Natural killer cell treated with Interleukin-12 subunit alpha and Interleukin-12 subunit beta and Interleukin-15 and Interleukin-18, amount 100 ng/mL, for 72 hours (primary cell): ENCODE measurements around the gene TDRD1. TPM values are rescaled to one million over a fixed set of nuclear protein-coding genes. Genes with fewer than 3 reads are reported as not detected.
"Not testable (repeated sequence)": the region's sequence is repeated elsewhere in the genome, so short reads cannot be mapped to it uniquely, and the experiment has no call there.

ENCODE experiments used
- ATAC-seq, 2 donors: fragments of 150-1000 bp; cut with Tn5 transposase in 1 of 2; sonication (Bioruptor Pico), chemical (Tn5 transposase) in 1 of 2; 2 replicates each; pipeline ENCODE4 v1.10.0; 2021
- DNase-seq: peaks from one replicate; pipeline ENCODE4 v3.0.0; 2022; ENCODE audit warnings: low spot score
- H3K27ac Mint-ChIP-seq, 2 donors: 1 replicate in 1 of 2; 2 replicates in 1 of 2; pipeline ENCODE4 v1.8.0; 2022; ENCODE audit warnings: mixed read lengths in 2 of 2, mild to moderate bottlenecking in 1 of 2, moderate library complexity in 1 of 2
- H3K27me3 Mint-ChIP-seq, 2 donors: 1 replicate in 1 of 2; 2 replicates in 1 of 2; pipeline ENCODE4 v1.8.0; 2022; ENCODE audit warnings: mixed read lengths in 2 of 2
- H3K36me3 Mint-ChIP-seq: one replicate; pipeline ENCODE4 v1.8.0; 2022; ENCODE audit warnings: mixed read lengths
- H3K4me1 Mint-ChIP-seq, 2 donors: 1 replicate in 1 of 2; 2 replicates in 1 of 2; pipeline ENCODE4 v1.8.0; 2022; ENCODE audit warnings: low read depth in 2 of 2, mixed read lengths in 2 of 2, mild to moderate bottlenecking in 1 of 2
- H3K4me3 Mint-ChIP-seq: one replicate; pipeline ENCODE4 v1.8.0; 2022; ENCODE audit warnings: mixed read lengths
- H3K9me3 Mint-ChIP-seq: 2 replicates; pipeline ENCODE4 v1.8.0; 2022; ENCODE audit warnings: mixed read lengths
- total RNA-seq, 2 donors: library from RNA; stranded (reverse); gene quantifications; one replicate each; pipeline ENCODE4 v1.2.3, GENCODE V29; 2022

Gene TDRD1
- under 1 TPM in 1 of 2 donors, not detected in 1; 0.24 TPM for total RNA-seq

GRCh38 chr10:114179148-114179547 is at the start of gene TDRD1:
TSS of gene TDRD1 (plus strand) at chr10:114179353. CDS start at chr10:114187832, 8,479 bp downstream.
- Mint-ChIP-seq H3K27ac (no peak within 1 kb of the TSS), H3K27me3 (peaks cover 0 to 12% of the 10 kb centered on the region in 2 donors), H3K36me3 (no peaks in the 10 kb centered on the region), H3K9me3 (no peaks in the 10 kb centered on the region), H3K4me3 (no peak within 1 kb of the TSS), H3K4me1 (peaks cover 8% of the 10 kb centered on the region in 2 donors)
- DNase-seq (peak; percentile 60), ATAC-seq (no peak)

GRCh38 chr10:114131094-114131493 is 48.1 kb upstream of the TDRD1 start:
- Mint-ChIP-seq H3K27ac (no peak overlapping the region), H3K4me1 (no peaks in the 10 kb centered on the region), H3K36me3 (peaks cover 36% of the 10 kb centered on the region), H3K27me3 (no peaks in the 10 kb centered on the region), H3K9me3 (no peaks in the 10 kb centered on the region), H3K4me3 (no peak overlapping the region)
- DNase-seq (no peak), ATAC-seq (no peak)

GRCh38 chr10:114135476-114135875 is 43.7 kb upstream of the TDRD1 start:
- Mint-ChIP-seq H3K4me3 (no peak overlapping the region), H3K36me3 (peaks cover 36% of the 10 kb centered on the region), H3K27me3 (no peaks in the 10 kb centered on the region), H3K4me1 (no peaks in the 10 kb centered on the region), H3K27ac (no peak overlapping the region), H3K9me3 (no peaks in the 10 kb centered on the region)
- DNase-seq (no peak), ATAC-seq (no peak)

- H3K9me3 Mint-ChIP-seq = no peaks in the 10 kb centered on the region
- no peak overlapping the region for H3K4me3 Mint-ChIP-seq
Observed at GRCh38 chr10:114138581-114138980, 40.6 kb upstream of the TDRD1 start.

GRCh38 chr10:114140036-114140435 is 39.1 kb upstream of the TDRD1 start:
- peaks cover 23% of the 10 kb centered on the region for H3K36me3 Mint-ChIP-seq
- H3K9me3 Mint-ChIP-seq = no peaks in the 10 kb centered on the region
- no peaks in the 10 kb centered on the region for H3K27me3 Mint-ChIP-seq
- H3K4me1 Mint-ChIP-seq = no peaks in the 10 kb centered on the region
- no peak overlapping the region for H3K27ac Mint-ChIP-seq
- no peak for DNase-seq
- no peak for ATAC-seq
- no peak overlapping the region for H3K4me3 Mint-ChIP-seq

More at GRCh38 chr10:114138581-114138980, 40.6 kb upstream of the TDRD1 start:
- DNase-seq = no peak
- Mint-ChIP-seq H3K36me3 (peaks cover 25% of the 10 kb centered on the region), H3K27ac (no peak overlapping the region), H3K27me3 (no peaks in the 10 kb centered on the region), H3K4me1 (no peaks in the 10 kb centered on the region)
- ATAC-seq = no peak

GRCh38 chr10:114140827-114141226 is 38.3 kb upstream of the TDRD1 start:
- not testable (repeated sequence) for H3K9me3 Mint-ChIP-seq, H3K27ac Mint-ChIP-seq, H3K27me3 Mint-ChIP-seq, DNase-seq, H3K4me1 Mint-ChIP-seq, ATAC-seq, H3K4me3 Mint-ChIP-seq
- peaks cover 20% of the 10 kb centered on the region for H3K36me3 Mint-ChIP-seq

- Mint-ChIP-seq H3K36me3 (peaks cover 22% of the 10 kb centered on the region), H3K4me1 (no peaks in the 10 kb centered on the region), H3K27ac (no peak overlapping the region), H3K4me3 (no peak overlapping the region), H3K9me3 (no peaks in the 10 kb centered on the region), H3K27me3 (no peaks in the 10 kb centered on the region)
- ATAC-seq (no peak), DNase-seq (no peak)
Observed at GRCh38 chr10:114142018-114142417, 37.1 kb upstream of the TDRD1 start.

- H3K27me3 Mint-ChIP-seq = no peaks in the 10 kb centered on the region
- ATAC-seq (no peak), DNase-seq (no peak)
- peaks cover 29% of the 10 kb centered on the region for H3K36me3 Mint-ChIP-seq
- no peaks in the 10 kb centered on the region for H3K9me3 Mint-ChIP-seq
- H3K27ac Mint-ChIP-seq = no peak overlapping the region
- no peak overlapping the region for H3K4me3 Mint-ChIP-seq
- H3K4me1 Mint-ChIP-seq = peaks cover 0 to 4% of the 10 kb centered on the region in 2 donors
Observed at GRCh38 chr10:114143160-114143559, 36.0 kb upstream of the TDRD1 start.

- peaks cover 27% of the 10 kb centered on the region for H3K36me3 Mint-ChIP-seq
- H3K9me3 Mint-ChIP-seq, H3K27me3 Mint-ChIP-seq, H3K4me3 Mint-ChIP-seq, ATAC-seq, DNase-seq, H3K27ac Mint-ChIP-seq: not testable (repeated sequence)
- peaks cover 16 to 18% of the 10 kb centered on the region in 2 donors for H3K4me1 Mint-ChIP-seq
Observed at GRCh38 chr10:114149476-114149875, 29.7 kb upstream of the TDRD1 start.

GRCh38 chr10:114151486-114151885 is 27.7 kb upstream of the TDRD1 start:
- Mint-ChIP-seq H3K27me3 (no peaks in the 10 kb centered on the region), H3K4me1 (peaks cover 18 to 22% of the 10 kb centered on the region in 2 donors), H3K36me3 (peaks cover 21% of the 10 kb centered on the region), H3K9me3 (no peaks in the 10 kb centered on the region), H3K4me3 (no peak overlapping the region), H3K27ac (peak overlapping the region in 1 of 2 donors; percentile 11)
- DNase-seq (no peak), ATAC-seq (peak; percentile 67 to 87)

GRCh38 chr10:114151892-114152291 is 27.3 kb upstream of the TDRD1 start:
- Mint-ChIP-seq H3K27ac (peak overlapping the region in 1 of 2 donors; percentile 11), H3K4me1 (peaks cover 18 to 22% of the 10 kb centered on the region in 2 donors), H3K4me3 (no peak overlapping the region), H3K27me3 (no peaks in the 10 kb centered on the region), H3K36me3 (peaks cover 21% of the 10 kb centered on the region), H3K9me3 (no peaks in the 10 kb centered on the region)
- no peak for ATAC-seq
- DNase-seq = no peak

- peaks cover 7 to 16% of the 10 kb centered on the region in 2 donors for H3K4me1 Mint-ChIP-seq
- H3K27ac Mint-ChIP-seq = no peak overlapping the region
- ATAC-seq (no peak), DNase-seq (no peak)
- no peaks in the 10 kb centered on the region for H3K9me3 Mint-ChIP-seq
- H3K36me3 Mint-ChIP-seq = peaks cover 4% of the 10 kb centered on the region
- H3K4me3 Mint-ChIP-seq = no peak overlapping the region
- no peaks in the 10 kb centered on the region for H3K27me3 Mint-ChIP-seq
Observed at GRCh38 chr10:114157912-114158311, 21.2 kb upstream of the TDRD1 start.

GRCh38 chr10:114163062-114163461 is 16.1 kb upstream of the TDRD1 start:
- Mint-ChIP-seq H3K4me1 (peaks cover 33 to 39% of the 10 kb centered on the region in 2 donors), H3K36me3 (peaks cover 11% of the 10 kb centered on the region), H3K4me3 (no peak overlapping the region), H3K27ac (peak overlapping the region; percentile 22 to 58), H3K9me3 (no peaks in the 10 kb centered on the region), H3K27me3 (no peaks in the 10 kb centered on the region)
- DNase-seq = no peak
- ATAC-seq = no peak

- H3K9me3 Mint-ChIP-seq = no peaks in the 10 kb centered on the region
- no peak overlapping the region for H3K27ac Mint-ChIP-seq
- peaks cover 19% of the 10 kb centered on the region for H3K36me3 Mint-ChIP-seq
- no peak for DNase-seq
- no peak for ATAC-seq
- H3K27me3 Mint-ChIP-seq = no peaks in the 10 kb centered on the region
- H3K4me1 Mint-ChIP-seq = peaks cover 39 to 42% of the 10 kb centered on the region in 2 donors
- H3K4me3 Mint-ChIP-seq = no peak overlapping the region
Observed at GRCh38 chr10:114166043-114166442, 13.1 kb upstream of the TDRD1 start.

- peaks cover 19% of the 10 kb centered on the region for H3K36me3 Mint-ChIP-seq
- no peak for ATAC-seq
- H3K27me3 Mint-ChIP-seq = no peaks in the 10 kb centered on the region
- DNase-seq = no peak
- no peak overlapping the region for H3K4me3 Mint-ChIP-seq
- H3K9me3 Mint-ChIP-seq = no peaks in the 10 kb centered on the region
- H3K27ac Mint-ChIP-seq = no peak overlapping the region
- peaks cover 39 to 42% of the 10 kb centered on the region in 2 donors for H3K4me1 Mint-ChIP-seq
Observed at GRCh38 chr10:114166494-114166893, 12.7 kb upstream of the TDRD1 start.
